ENCODE data around the gene ERFE. TPM values are rescaled to one million over a fixed set of nuclear protein-coding genes. Genes with fewer than 3 reads are reported as not detected.

The ERFE gene
- total and polyA plus RNA-seq, 10 of the 15 experiments (the other 5 are each of a cell fraction or from before 2014, with no cell fraction given), result not detected

- intact Hi-C loops (cut with micrococcal nuclease; ENCODE audit: unreplicated experiment), result no loop called here
- CTCF ChIA-PET, result interaction anchor here (0.8 to 2.5 kb wide), 2 partner anchors 29 kb away, joined by 5 to 17 read pairs; no protein-coding TSS in a partner anchor
Measured at GRCh38 chr2:238137885-238138284, 20.9 kb upstream of the ERFE start.

More at GRCh38 chr2:238137885-238138284, 20.9 kb upstream of the ERFE start:
- Histone ChIP-seq H3K9ac (ENCODE audit: control insufficient read depth, insufficient read depth, low read length) (no peak overlapping the region), H3K79me2 (ENCODE audit: control insufficient read depth, insufficient read depth, low read length) (no peaks in the 10 kb centered on the region), H3K36me3 (ENCODE audit: control insufficient read depth in 2 of 2, insufficient read depth in 2 of 2, low read length in 1 of 2) (no peaks in the 10 kb centered on the region), H3K27ac (ENCODE audit: control insufficient read depth, insufficient read depth) (no peak overlapping the region), H3K4me3 (no peak overlapping the region), H3K4me1 (ENCODE audit: control insufficient read depth, insufficient read depth, low read length) (peaks cover 4% of the 10 kb centered on the region; the same call in 1 of the 2 replicates), H3K27me3 (replicated peaks in 1 of 2; ENCODE audit: control insufficient read depth in 2 of 2, insufficient read depth in 2 of 2, low read length in 1 of 2) (no peaks in the 10 kb centered on the region), H3K4me2 (ENCODE audit: control insufficient read depth, insufficient read depth) (no peak overlapping the region), H4K20me1 (ENCODE audit: control insufficient read depth, insufficient read depth) (no peaks in the 10 kb centered on the region), H2AFZ (ENCODE audit: control insufficient read depth, low read depth, low read length) (no peak overlapping the region), H3K9me3 (replicated peaks; ENCODE audit: control insufficient read depth, insufficient read depth, low read length) (no peaks in the 10 kb centered on the region)
- ChIA-PET SMC1A (ENCODE audit: uncharacterized antibody, unreplicated experiment) (interaction anchor here (1.4 kb wide), 1 partner anchor 29 kb away, joined by 3 read pairs; no protein-coding TSS in a partner anchor), POLR2A (no interaction called here), RAD21 (ENCODE audit: unreplicated experiment) (no interaction called here)
- no peak for TF ChIP-seq POLR2AphosphoS5 (IDR thresholded peaks at IDR 0.05; ENCODE audit: low read length)
- no peak for TF ChIP-seq IRF5 (IDR thresholded peaks at IDR 0.05; ENCODE audit: borderline replicate concordance)
- TF ChIP-seq BCL3 (IDR thresholded peaks at IDR 0.05; ENCODE audit: borderline replicate concordance, insufficient read depth, low read depth, low read length, poor library complexity, severe bottlenecking), result no peak
- TF ChIP-seq E2F8 (IDR thresholded peaks at IDR 0.05; ENCODE audit: low read depth, partially characterized antibody), result no peak
- TF ChIP-seq IRF3 (IDR thresholded peaks at IDR 0.05), result no peak
- no peak for TF ChIP-seq GATAD2B (conservative IDR thresholded peaks at IDR 0.05; ENCODE audit: low read depth)
- no peak for TF ChIP-seq BRCA1 (IDR thresholded peaks at IDR 0.05; ENCODE audit: low read depth, low read length)
- no peak for TF ChIP-seq SREBF2 (IDR thresholded peaks at IDR 0.05; ENCODE audit: low read length)
- TF ChIP-seq ZNF592 (IDR thresholded peaks at IDR 0.05), result no peak
- TF ChIP-seq STAT3 (IDR thresholded peaks at IDR 0.05; ENCODE audit: low read depth, low read length), result no peak
- no peak for TF ChIP-seq KAT2A (conservative IDR thresholded peaks at IDR 0.05; ENCODE audit: control insufficient read depth, low read depth, low read length)
- TF ChIP-seq POLR2AphosphoS2 (IDR thresholded peaks at IDR 0.05; ENCODE audit: low read depth, low read length), result no peak
- ATAC-seq (no peak), DNase-seq (ENCODE audit: low read depth, low spot score) (no peak), FAIRE-seq (no peak)
- in situ Hi-C loops (cut with MboI), result no loop called here
- BruUV-seq (replicated peaks), result no TSS peak
- 65% methylated on average over 12 of the region's 13 CpGs for WGBS (ENCODE audit: insufficient coverage, insufficient replicate concordance, low lambda C conversion rate, missing lambda C conversion rate)

Measured in GM12878 (cell line).